HG03354 (cell line): ENCODE measurements around the gene HLCS.

ENCODE experiments used
- ATAC-seq: cut with Tn5 transposase; IDR thresholded peaks from one replicate; pipeline ENCODE4 v1.9.1; 2021; ENCODE audit warnings: mild to moderate bottlenecking; ENCODE audit not compliant: unreplicated experiment, poor library complexity, severe bottlenecking

HLCS gene

GRCh38 chr21:36890086-36890485 is 76.4 kb downstream of the HLCS start:
- ATAC-seq: no peak

- no peak for ATAC-seq
Measured at GRCh38 chr21:36889401-36889800, 77.1 kb downstream of the HLCS start.

- no peak for ATAC-seq
Measured at GRCh38 chr21:36888466-36888865, 78.0 kb downstream of the HLCS start.

- ATAC-seq: no peak
Measured at GRCh38 chr21:36887963-36888362, 78.5 kb downstream of the HLCS start.

GRCh38 chr21:36883532-36884486 is 82.7 kb downstream of the HLCS start:
- ATAC-seq: no peak

- ATAC-seq: no peak
Measured at GRCh38 chr21:36882776-36883175, 83.7 kb downstream of the HLCS start.

GRCh38 chr21:36881228-36881627 is 85.2 kb downstream of the HLCS start:
- ATAC-seq: no peak

- no peak for ATAC-seq
Measured at GRCh38 chr21:36879827-36880226, 86.6 kb downstream of the HLCS start.

- no peak for ATAC-seq
Measured at GRCh38 chr21:36877741-36878140, 88.7 kb downstream of the HLCS start.

GRCh38 chr21:36874665-36875064 is 91.8 kb downstream of the HLCS start:
- ATAC-seq: no peak

GRCh38 chr21:36873513-36873912 is 93.0 kb downstream of the HLCS start:
- no peak for ATAC-seq

- no peak for ATAC-seq
Measured at GRCh38 chr21:36867291-36867905, 99.1 kb downstream of the HLCS start.

GRCh38 chr21:36866419-36866818 is 100.0 kb downstream of the HLCS start:
- ATAC-seq: no peak

GRCh38 chr21:36864974-36865373 is 101.5 kb downstream of the HLCS start:
- no peak for ATAC-seq

GRCh38 chr21:36863260-36863659 is 103.2 kb downstream of the HLCS start:
- no peak for ATAC-seq

- no peak for ATAC-seq
Measured at GRCh38 chr21:36861595-36862323, 104.7 kb downstream of the HLCS start.

GRCh38 chr21:36860736-36861594 is 105.5 kb downstream of the HLCS start:
- ATAC-seq: no peak

GRCh38 chr21:36859744-36860501 is 106.5 kb downstream of the HLCS start:
- no peak for ATAC-seq
